Mesothelial cell of epicardium (in vitro differentiated cells): ENCODE results near the gene SCN1B. TPM values are rescaled to one million over a fixed set of nuclear protein-coding genes. Genes with fewer than 3 reads are reported as not detected.

Experiments
- DNase-seq, 2 experiments: peaks; one replicate each; pipeline ENCODE4 v3.0.0; 2021; ENCODE audit warnings: low spot score in 2 of 2; ENCODE audit not compliant: unreplicated experiment in 2 of 2
- H3K27ac Mint-ChIP-seq: 2 replicates; pipeline ENCODE4 v1.8.0; 2021; ENCODE audit warnings: mixed read lengths
- H3K27me3 Mint-ChIP-seq: 2 replicates; pipeline ENCODE4 v1.8.0; 2021; ENCODE audit warnings: low read depth, mixed read lengths
- H3K36me3 Mint-ChIP-seq: 2 replicates; pipeline ENCODE4 v1.8.0; 2021; ENCODE audit warnings: mixed read lengths
- H3K4me1 Mint-ChIP-seq: 2 replicates; pipeline ENCODE4 v1.8.0; 2021; ENCODE audit warnings: mixed read lengths
- H3K4me3 Mint-ChIP-seq: 2 replicates; pipeline ENCODE4 v1.8.0; 2021; ENCODE audit warnings: mild to moderate bottlenecking, moderate library complexity, mixed read lengths
- H3K9me3 Mint-ChIP-seq: 2 replicates; pipeline ENCODE4 v1.8.0; 2021; ENCODE audit warnings: mixed read lengths
- CTCF ChIP-seq: fragments of 200-600 bp; sonication (generic); IDR thresholded peaks from one replicate; pipeline ENCODE4 v1.5.0; 2021; ENCODE audit warnings: antibody characterized with exemption; ENCODE audit not compliant: unreplicated experiment
- total RNA-seq: library from RNA; stranded (reverse); gene quantifications from 3 replicates; pipeline ENCODE4 v1.2.1, GENCODE V29; 2021

SCN1B gene
- total RNA-seq, 1 donor from 2014 or later = 2.8 TPM

- Mint-ChIP-seq H3K27ac (no peak overlapping the region), H3K4me3 (no peak overlapping the region), H3K9me3 (no peaks in the 10 kb centered on the region), H3K27me3 (peaks cover 20% of the 10 kb centered on the region), H3K4me1 (peaks cover 7% of the 10 kb centered on the region), H3K36me3 (no peaks in the 10 kb centered on the region)
- no peak for DNase-seq
- no peak for TF ChIP-seq CTCF
These were observed 29.5 kb downstream of the SCN1B start for GRCh38 chr19:35059799-35060091.

- Mint-ChIP-seq H3K27ac (no peak overlapping the region), H3K4me3 (no peak overlapping the region), H3K27me3 (peaks cover 20% of the 10 kb centered on the region), H3K4me1 (peaks cover 7% of the 10 kb centered on the region), H3K36me3 (no peaks in the 10 kb centered on the region), H3K9me3 (no peaks in the 10 kb centered on the region)
- TF ChIP-seq CTCF = no peak
- DNase-seq = no peak
These were observed 30.0 kb downstream of the SCN1B start for GRCh38 chr19:35060160-35060855.

GRCh38 chr19:35061583-35062373 is 31.5 kb downstream of the SCN1B start:
- H3K27me3 Mint-ChIP-seq = peaks cover 12% of the 10 kb centered on the region
- H3K4me3 Mint-ChIP-seq = no peak overlapping the region
- TF ChIP-seq CTCF = no peak
- DNase-seq = no peak
- H3K36me3 Mint-ChIP-seq = no peaks in the 10 kb centered on the region
- H3K9me3 Mint-ChIP-seq = no peaks in the 10 kb centered on the region
- no peak overlapping the region for H3K27ac Mint-ChIP-seq
- H3K4me1 Mint-ChIP-seq = no peaks in the 10 kb centered on the region

- no peak for TF ChIP-seq CTCF
- H3K4me1 Mint-ChIP-seq = peaks cover 6% of the 10 kb centered on the region
- no peaks in the 10 kb centered on the region for H3K36me3 Mint-ChIP-seq
- no peak overlapping the region for H3K27ac Mint-ChIP-seq
- no peak overlapping the region for H3K4me3 Mint-ChIP-seq
- H3K9me3 Mint-ChIP-seq = no peaks in the 10 kb centered on the region
- no peak for DNase-seq
- peaks cover 11% of the 10 kb centered on the region for H3K27me3 Mint-ChIP-seq
These were observed 32.7 kb downstream of the SCN1B start for GRCh38 chr19:35062942-35063341.

- Mint-ChIP-seq H3K4me3 (no peak overlapping the region), H3K9me3 (no peaks in the 10 kb centered on the region), H3K27me3 (peaks cover 11% of the 10 kb centered on the region), H3K36me3 (no peaks in the 10 kb centered on the region), H3K27ac (no peak overlapping the region), H3K4me1 (peaks cover 17% of the 10 kb centered on the region)
- TF ChIP-seq CTCF = no peak
- DNase-seq = no peak
These were observed 33.9 kb downstream of the SCN1B start for GRCh38 chr19:35063940-35064818.
